Activated T-helper 1 cell treated with anti-CD3 and anti-CD28 coated beads, Interleukin-2, amount 50 U/mL, for 16 hours (primary cell): Measurements from ENCODE around the gene MSMO1.
"Not testable (repeated sequence)": the region's sequence is repeated elsewhere in the genome, so short reads cannot be mapped to it uniquely, and the experiment has no call there.

Experiments
- DNase-seq, 2 donors: peaks; one replicate each; pipeline ENCODE4 v3.0.0-alpha.2; 2020; ENCODE audit warnings: low read depth in 1 of 2, low spot score in 1 of 2

MSMO1 gene

GRCh38 chr4:165327211-165328100 is at the start of gene MSMO1:
MSMO1 (plus strand) TSS chr4:165327669; CDS start chr4:165333371, 5,702 bp downstream.
- peak; percentile 94 to 97 for DNase-seq

GRCh38 chr4:165279531-165279930 is 47.9 kb upstream of the MSMO1 start:
- not testable (repeated sequence) for DNase-seq

- DNase-seq = not testable (repeated sequence)
These were observed 42.8 kb upstream of the MSMO1 start for GRCh38 chr4:165284697-165285096.

- DNase-seq = not testable (repeated sequence)
These were observed 40.7 kb upstream of the MSMO1 start for GRCh38 chr4:165286619-165287340.

GRCh38 chr4:165288226-165288625 is 39.2 kb upstream of the MSMO1 start:
- DNase-seq = no peak

GRCh38 chr4:165288639-165289422 is 38.6 kb upstream of the MSMO1 start:
- no peak for DNase-seq

- DNase-seq = no peak
These were observed 38.1 kb upstream of the MSMO1 start for GRCh38 chr4:165289423-165289785.

- DNase-seq = no peak
These were observed 34.4 kb upstream of the MSMO1 start for GRCh38 chr4:165293061-165293460.

GRCh38 chr4:165293927-165294649 is 33.4 kb upstream of the MSMO1 start:
- no peak for DNase-seq

GRCh38 chr4:165294907-165295306 is 32.6 kb upstream of the MSMO1 start:
- no peak for DNase-seq

GRCh38 chr4:165297626-165298025 is 29.8 kb upstream of the MSMO1 start:
- DNase-seq = no peak

- DNase-seq = no peak
These were observed 27.9 kb upstream of the MSMO1 start for GRCh38 chr4:165299399-165300060.

- DNase-seq = no peak
These were observed 25.6 kb upstream of the MSMO1 start for GRCh38 chr4:165301833-165302232.

GRCh38 chr4:165302658-165303057 is 24.8 kb upstream of the MSMO1 start:
- DNase-seq = no peak

- no peak for DNase-seq
These were observed 19.3 kb upstream of the MSMO1 start for GRCh38 chr4:165308166-165308565.

GRCh38 chr4:165308606-165309005 is 18.9 kb upstream of the MSMO1 start:
- no peak for DNase-seq

- DNase-seq = no peak
These were observed 18.0 kb upstream of the MSMO1 start for GRCh38 chr4:165309456-165309855.

- DNase-seq = no peak
These were observed 15.0 kb upstream of the MSMO1 start for GRCh38 chr4:165312506-165312905.

GRCh38 chr4:165319030-165319429 is 8.4 kb upstream of the MSMO1 start:
- DNase-seq = no peak

- DNase-seq = no peak
These were observed 8.0 kb upstream of the MSMO1 start for GRCh38 chr4:165319509-165319908.
